ENCODE data around the gene ZNF200. TPM values are rescaled to one million over a fixed set of nuclear protein-coding genes. Genes with fewer than 3 reads are reported as not detected.
"Not testable (repeated sequence)": the region's sequence is repeated elsewhere in the genome, so short reads cannot be mapped to it uniquely, and the experiment has no call there.

The ZNF200 gene
- total RNA-seq, 1 donor = 4.6 TPM

GRCh38 chr16:3207086-3207953 is 27.6 kb downstream of the ZNF200 start:
- DNase-seq (ENCODE audit: low read depth in 2 of 3, low spot score in 2 of 3) = no peak

- not testable (repeated sequence) for DNase-seq (ENCODE audit: low read depth in 2 of 3, low spot score in 2 of 3)
Measured at GRCh38 chr16:3205939-3206338, 29.0 kb downstream of the ZNF200 start.

DNA sequence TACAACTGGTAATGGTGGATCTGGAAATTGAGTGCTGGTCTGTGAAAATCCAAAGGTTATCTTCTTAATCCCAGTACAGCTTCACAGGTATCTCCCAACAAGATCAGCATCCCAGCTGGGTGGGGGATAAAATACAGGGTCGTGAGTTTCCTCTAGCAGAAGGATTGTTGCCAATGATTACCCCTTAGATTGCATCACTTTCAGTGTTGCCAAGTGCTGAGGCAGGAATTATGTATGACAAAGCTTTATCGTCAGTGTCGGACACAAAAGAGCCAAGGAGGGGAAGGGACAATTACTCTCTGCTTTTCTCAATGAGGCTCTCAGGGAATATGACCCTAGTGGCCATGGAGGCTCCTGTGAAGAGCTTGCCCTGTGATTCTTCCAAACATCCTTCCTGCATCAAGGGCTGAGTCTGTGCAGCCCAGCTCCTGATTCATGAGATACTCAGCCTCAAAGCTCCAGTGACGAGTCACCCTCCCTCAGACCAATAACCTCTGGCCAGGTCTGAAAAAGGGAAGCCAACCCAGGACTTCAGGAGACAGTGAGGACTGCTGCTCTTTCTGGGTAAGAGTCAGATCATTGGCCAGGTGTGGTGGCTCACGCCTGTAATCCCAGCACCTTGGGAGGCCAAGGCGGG is 31.9 kb downstream of the ZNF200 start:
- DNase-seq (ENCODE audit: low read depth in 2 of 3, low spot score in 2 of 3) = no peak

- no peak for DNase-seq (ENCODE audit: low read depth in 2 of 3, low spot score in 2 of 3)
Measured at GRCh38 chr16:3198334-3199072, 36.5 kb downstream of the ZNF200 start.

DNA sequence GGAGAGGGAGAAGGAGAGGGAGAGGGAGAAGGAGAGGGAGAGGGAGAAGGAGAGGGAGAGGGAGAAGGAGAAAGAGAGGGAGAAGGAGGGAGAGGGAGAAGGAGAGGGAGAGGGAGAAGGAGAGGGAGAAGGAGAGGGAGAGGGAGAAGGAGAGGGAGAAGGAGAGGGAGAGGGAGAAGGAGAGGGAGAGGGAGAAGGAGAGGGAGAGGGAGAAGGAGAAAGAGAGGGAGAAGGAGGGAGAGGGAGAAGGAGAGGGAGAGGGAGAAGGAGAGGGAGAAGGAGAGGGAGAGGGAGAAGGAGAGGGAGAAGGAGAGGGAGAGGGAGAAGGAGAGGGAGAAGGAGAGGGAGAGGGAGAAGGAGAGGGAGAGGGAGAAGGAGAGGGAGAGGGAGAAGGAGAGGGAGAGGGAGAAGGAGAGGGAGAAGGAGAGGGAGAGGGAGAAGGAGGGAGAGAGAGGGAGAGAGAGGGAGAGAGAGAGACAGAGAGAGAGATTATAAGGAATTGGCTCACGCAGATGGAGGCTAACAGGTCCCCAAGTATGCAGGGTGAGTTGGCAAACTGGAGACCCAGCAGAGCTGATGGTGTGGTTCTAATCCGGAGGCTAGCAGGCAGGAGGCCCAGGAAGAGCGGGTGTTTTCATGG is 37.1 kb downstream of the ZNF200 start:
- not testable (repeated sequence) for DNase-seq (ENCODE audit: low read depth in 2 of 3, low spot score in 2 of 3)

GRCh38 chr16:3195975-3196374 is 39.0 kb downstream of the ZNF200 start:
- DNase-seq (ENCODE audit: low read depth in 2 of 3, low spot score in 2 of 3) = no peak

DNA sequence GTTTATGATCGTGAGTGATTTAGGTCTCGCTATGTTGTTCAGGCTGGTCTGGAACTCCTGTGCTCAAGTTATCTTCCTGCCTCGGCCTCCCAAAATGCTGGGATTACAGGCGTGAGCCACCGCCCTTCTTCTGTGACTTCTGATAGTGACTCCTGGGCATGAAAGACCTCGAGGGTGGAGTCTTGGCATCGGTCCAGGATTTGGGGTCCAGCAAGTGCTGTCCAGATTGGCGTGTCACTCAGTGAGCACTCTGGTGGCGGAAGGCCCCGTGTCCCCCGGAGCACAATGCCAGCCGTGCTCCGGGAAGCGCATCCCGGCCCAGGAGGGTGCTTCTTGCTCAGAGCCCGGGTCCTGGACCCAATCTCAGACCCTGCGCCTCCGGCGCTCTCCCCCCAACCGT is 40.2 kb downstream of the ZNF200 start:
- DNase-seq (ENCODE audit: low read depth in 2 of 3, low spot score in 2 of 3) = no peak

GRCh38 chr16:3193221-3194212 is 41.4 kb downstream of the ZNF200 start:
- DNase-seq (ENCODE audit: low read depth in 2 of 3, low spot score in 2 of 3) = no peak

DNA sequence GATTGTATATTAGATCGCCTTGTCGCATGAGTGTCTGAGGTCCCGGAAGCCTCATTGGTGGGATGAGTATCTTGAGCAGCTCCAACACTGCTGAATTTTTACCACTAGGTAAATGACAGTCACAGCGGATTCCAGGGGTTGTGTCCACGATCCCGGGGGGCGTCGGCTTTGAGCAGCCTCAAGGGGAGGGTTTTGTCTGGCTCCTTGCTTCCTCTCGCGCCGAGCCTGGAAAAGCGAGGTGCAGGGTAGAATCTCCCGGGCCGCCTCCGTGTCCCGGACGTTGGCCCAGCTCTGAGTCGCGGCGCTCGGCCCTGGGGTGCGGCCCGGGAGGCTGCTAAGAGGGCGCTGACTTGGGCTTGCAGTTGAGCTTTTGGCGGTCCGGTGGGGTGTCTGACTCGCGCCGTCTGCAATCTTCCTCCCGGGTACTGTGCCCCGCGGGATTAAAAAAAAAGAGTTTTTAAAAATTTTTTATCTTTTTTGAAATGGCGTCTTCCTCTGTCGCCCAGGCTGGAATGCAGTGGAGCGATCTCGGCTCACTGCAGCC is 42.4 kb downstream of the ZNF200 start:
- DNase-seq (ENCODE audit: low read depth in 2 of 3, low spot score in 2 of 3) = no peak

GRCh38 chr16:3190949-3191353 is 44.0 kb downstream of the ZNF200 start:
- no peak for DNase-seq (ENCODE audit: low read depth in 2 of 3, low spot score in 2 of 3)

DNA sequence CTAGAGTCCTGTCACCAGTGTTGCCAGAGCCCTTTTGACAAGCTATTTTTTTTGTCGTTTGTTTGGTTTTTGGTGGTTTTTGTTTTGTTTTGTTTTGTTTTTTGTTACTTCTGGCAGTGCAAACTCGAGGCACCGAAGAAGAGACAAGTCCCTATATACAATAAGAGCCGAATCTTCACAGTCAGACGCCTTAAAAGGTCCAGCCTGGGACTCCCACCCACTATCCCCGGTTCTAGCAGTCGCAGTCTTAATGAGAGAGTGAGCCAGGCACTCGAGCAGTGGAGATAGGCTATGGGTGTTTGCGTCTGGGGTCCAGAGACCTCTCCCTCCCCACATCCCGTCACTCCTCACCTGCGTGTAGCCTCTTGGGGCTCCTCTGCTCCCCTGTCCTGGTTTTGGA is 45.1 kb downstream of the ZNF200 start:
- no peak for DNase-seq (ENCODE audit: low read depth in 2 of 3, low spot score in 2 of 3)

DNA sequence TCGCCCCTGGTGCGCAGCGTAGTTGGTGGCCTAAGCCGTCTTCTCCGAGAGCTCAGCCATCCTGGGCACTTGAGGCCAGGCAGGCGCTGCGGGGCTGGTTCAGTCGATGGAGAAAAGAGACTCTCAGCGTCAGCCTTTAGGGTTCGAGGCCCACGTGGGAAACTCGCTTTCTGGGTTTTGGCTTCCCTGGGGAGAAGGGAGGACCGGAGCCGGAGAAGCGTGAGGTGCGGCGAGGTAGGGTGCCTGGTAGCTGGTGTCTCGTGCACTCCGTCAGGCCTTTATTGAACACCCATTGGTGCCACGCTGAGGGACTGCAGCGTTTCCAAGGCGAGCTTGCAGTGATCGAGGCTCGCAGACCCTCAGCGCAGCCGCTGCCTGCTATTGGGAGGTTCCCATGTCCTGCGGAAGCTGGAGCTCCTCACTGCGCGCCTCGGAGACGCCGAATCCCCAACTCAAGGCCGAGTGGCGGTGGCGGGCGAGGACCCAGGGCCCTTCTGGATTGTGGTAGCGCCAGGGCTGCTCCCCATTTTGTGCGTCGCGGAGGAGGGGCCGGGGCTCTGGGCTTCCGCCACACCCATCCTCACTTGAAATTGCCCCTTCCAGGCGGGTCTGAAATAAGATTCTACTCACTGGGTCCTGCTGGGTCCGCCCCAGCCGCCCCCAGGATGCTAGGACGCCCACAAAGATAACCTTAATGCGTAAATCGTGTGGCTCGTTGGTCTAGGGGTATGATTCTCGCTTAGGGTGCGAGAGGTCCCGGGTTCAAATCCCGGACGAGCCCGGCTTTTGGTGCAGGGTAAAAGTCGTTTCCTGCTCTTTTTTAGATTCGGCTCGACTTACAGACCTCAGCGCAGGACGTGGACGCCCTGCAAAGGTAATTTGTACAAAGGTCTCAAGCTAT is 45.8 kb downstream of the ZNF200 start:
- no peak for DNase-seq (ENCODE audit: low read depth in 2 of 3, low spot score in 2 of 3)

DNA sequence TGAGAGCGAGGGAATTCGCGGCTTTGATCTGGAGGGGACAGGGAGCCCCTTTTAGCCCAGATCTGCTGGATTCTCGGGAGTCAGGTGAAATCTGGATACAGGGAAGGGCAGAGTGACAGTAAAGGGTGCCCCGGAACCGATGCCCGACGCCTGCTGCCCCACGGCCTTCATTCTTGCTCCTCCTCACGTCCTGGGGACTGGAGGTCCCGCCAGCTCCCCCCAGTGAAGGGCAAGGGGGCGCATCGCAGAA is 46.4 kb downstream of the ZNF200 start:
- no peak for DNase-seq (ENCODE audit: low read depth in 2 of 3, low spot score in 2 of 3)

DNA sequence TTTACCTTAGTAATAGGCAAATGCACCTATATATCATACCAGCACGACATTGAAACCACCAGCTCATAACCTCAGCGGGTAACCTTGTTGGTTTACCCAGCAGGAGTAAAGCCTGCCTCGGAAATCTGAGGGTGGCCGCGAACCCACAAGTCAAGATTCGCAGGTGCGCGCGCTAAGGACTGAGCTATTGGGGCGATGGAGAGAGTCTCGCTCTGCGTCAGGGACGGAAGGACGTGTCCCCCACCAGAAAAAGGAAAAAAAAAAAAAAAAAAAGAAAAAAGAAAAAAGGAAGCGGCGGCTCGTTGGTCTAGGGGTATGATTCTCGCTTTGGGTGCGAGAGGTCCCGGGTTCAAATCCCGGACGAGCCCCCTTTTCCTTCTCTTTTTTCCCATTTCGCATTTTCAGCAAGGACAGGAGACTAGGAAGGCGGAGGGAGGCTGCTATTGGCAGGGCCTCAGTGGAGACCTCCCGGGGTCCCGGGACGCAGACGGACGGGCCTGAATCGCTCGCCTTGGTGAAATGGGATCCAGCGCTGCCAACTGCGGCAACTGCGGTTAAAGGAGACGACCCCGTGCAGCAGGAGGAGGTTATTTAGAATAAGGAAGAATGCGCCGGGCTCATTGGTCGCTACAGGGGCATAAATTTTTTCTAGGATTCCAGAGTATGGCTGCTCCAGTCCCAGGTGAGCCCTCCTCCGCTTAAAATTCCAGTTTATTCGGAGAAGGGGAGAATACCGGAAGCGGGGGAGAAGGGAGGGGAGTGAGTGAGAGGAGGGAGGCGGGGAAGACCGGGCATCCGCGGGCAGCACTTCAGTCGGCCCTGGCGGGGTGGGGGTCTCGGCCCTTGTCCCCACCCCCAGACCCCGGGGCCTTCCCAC is 46.9 kb downstream of the ZNF200 start, which contains the start of gene OR1F1:
Gene OR1F1, plus strand, starts transcription at position 407 of the 877 bp plus-strand sequence.
- DNase-seq (ENCODE audit: low read depth in 2 of 3, low spot score in 2 of 3) = peak in 1 of 3 donors; percentile 54

DNA sequence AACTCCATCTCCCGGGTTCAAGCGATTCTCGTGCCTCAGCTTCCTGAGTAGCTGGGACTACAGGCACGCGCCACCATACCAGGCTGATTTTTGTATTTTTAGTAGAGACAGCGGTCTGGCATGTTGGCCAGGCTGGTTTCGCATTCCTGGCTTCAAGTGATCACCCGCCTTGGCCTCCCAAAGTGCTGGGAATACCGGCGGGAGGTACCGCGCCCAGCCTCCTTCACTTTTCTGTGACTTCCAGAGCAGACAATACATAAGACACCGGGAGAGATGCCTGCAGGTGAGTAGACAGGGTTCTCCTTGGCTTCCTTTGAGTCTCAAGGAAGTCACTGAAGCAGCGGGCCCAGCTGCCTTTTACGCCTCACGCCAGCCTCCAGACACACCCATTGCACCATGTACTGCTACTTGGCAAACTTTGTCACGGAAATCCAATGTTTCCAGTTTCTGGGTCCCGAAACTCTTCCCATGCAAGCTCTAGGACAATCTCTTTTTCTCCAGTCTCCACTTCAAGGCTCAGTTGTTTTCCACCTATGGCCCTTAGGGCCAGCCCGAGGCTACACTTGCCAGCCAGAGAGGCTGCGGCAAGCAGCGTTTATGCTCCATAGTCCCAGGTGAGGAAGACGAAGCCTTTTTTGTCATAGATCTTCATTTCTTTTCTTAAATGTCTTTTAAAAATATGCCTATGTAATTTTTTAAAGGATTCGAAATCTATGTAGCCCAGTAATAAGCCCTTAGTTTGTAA is 47.8 kb downstream of the ZNF200 start:
- no peak for DNase-seq (ENCODE audit: low read depth in 2 of 3, low spot score in 2 of 3)

DNA sequence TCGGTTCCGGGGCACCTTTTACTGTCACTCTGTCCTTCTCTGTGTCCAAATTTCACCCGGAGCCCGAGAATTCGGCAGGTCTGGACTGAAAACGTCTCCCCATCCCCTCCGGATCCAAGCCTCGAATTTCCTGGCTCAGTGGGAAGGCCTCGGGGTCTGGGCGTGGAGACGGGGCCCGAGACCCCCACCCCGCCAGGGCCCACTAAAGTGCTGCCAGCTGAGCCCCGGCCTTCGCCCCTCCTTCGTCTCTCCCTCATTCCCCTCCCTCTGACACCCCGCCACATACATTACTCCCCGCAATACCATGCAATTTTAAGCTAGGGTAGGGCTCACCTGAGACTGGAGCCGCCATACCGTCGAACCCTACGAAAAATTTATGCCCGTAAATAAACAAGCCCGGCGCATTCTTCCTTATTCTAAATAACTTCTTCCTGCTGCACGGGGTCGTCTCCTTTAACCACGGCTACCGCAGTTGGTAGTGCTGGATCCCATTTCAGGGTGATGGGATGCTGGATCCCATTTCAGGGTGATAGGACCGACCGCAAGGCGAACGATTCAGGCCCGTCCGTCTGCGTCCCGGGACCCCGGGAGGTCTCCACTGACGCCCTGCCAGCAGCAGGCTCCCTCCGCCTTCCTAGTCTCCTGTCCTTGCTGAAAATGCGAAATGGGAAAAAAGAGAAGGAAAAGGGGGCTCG is 51.4 kb downstream of the ZNF200 start:
- DNase-seq (ENCODE audit: low read depth in 2 of 3, low spot score in 2 of 3) = no peak

Data from hematopoietic multipotent progenitor cell (in vitro differentiated cells).